Mesendoderm (in vitro differentiated cells): ENCODE results near the gene MIOS.
A peak's percentile ranks its signal among the peaks of the same experiment; 100 is the strongest.
"Not testable (repeated sequence)": the region's sequence is repeated elsewhere in the genome, so short reads cannot be mapped to it uniquely, and the experiment has no call there.

Experiments
- DNase-seq: peaks from one replicate; pipeline ENCODE4 v3.0.0; 2013
- H2AK5ac ChIP-seq: 2 replicates; pipeline ENCODE4 v1.6.1; 2013; ENCODE audit warnings: low read length, inconsistent platforms
- H2BK120ac ChIP-seq: 2 replicates; pipeline ENCODE4 v1.6.1; 2013; ENCODE audit warnings: low read depth, mild to moderate bottlenecking, low read length, moderate library complexity, mixed read lengths
- H2BK15ac ChIP-seq: replicated peaks from 2 replicates; pipeline ENCODE4 v1.6.1; 2013; ENCODE audit warnings: low read depth, mild to moderate bottlenecking, moderate library complexity
- H2BK5ac ChIP-seq: 2 replicates; pipeline ENCODE4 v1.6.1; 2013; ENCODE audit warnings: low read length, inconsistent platforms
- H3K18ac ChIP-seq: 2 replicates; pipeline ENCODE4 v1.6.1; 2013; ENCODE audit warnings: mild to moderate bottlenecking, low read length, mixed read lengths
- H3K23ac ChIP-seq: one replicate; pipeline ENCODE4 v1.6.1; 2013; ENCODE audit warnings: low read length
- H3K27ac ChIP-seq: 2 replicates; pipeline ENCODE4 v1.5.1; 2013; ENCODE audit warnings: low read depth, mild to moderate bottlenecking, inconsistent platforms, low read length, moderate library complexity
- H3K27me3 ChIP-seq: 2 replicates; pipeline ENCODE4 v1.6.1; 2013; ENCODE audit warnings: low read length, control low read depth, mild to moderate bottlenecking, inconsistent platforms; ENCODE audit not compliant: insufficient read depth, poor library complexity
- H3K36me3 ChIP-seq: 2 replicates; pipeline ENCODE4 v1.6.1; 2013; ENCODE audit warnings: low read length, inconsistent platforms; ENCODE audit not compliant: control insufficient read depth, insufficient read depth
- H3K4ac ChIP-seq: one replicate; pipeline ENCODE4 v1.6.1; 2013; ENCODE audit warnings: low read depth, mild to moderate bottlenecking, low read length, moderate library complexity
- H3K4me1 ChIP-seq: 2 replicates; pipeline ENCODE4 v1.6.1; 2013; ENCODE audit warnings: low read depth, low read length, inconsistent platforms; ENCODE audit not compliant: control insufficient read depth
- H3K4me2 ChIP-seq: 2 replicates; pipeline ENCODE4 v1.6.1; 2013; ENCODE audit warnings: low read length
- H3K4me3 ChIP-seq: 2 replicates; pipeline ENCODE4 v1.5.1; 2013; ENCODE audit warnings: mild to moderate bottlenecking, low read length
- H3K56ac ChIP-seq: one replicate; pipeline ENCODE4 v1.6.1; 2013; ENCODE audit warnings: low read length
- H3K79me1 ChIP-seq: 2 replicates; pipeline ENCODE4 v1.6.1; 2013; ENCODE audit warnings: low read length, inconsistent platforms
- H3K79me2 ChIP-seq: 2 replicates; pipeline ENCODE4 v1.6.1; 2013; ENCODE audit warnings: mild to moderate bottlenecking, low read length; ENCODE audit not compliant: control insufficient read depth, insufficient read depth
- H3K9ac ChIP-seq: 2 replicates; pipeline ENCODE4 v1.6.1; 2013; ENCODE audit warnings: low read length, inconsistent platforms
- H4K5ac ChIP-seq: one replicate; pipeline ENCODE4 v1.6.1; 2013; ENCODE audit warnings: low read length
- H4K8ac ChIP-seq: one replicate; pipeline ENCODE4 v1.6.1; 2013; ENCODE audit warnings: low read depth, mild to moderate bottlenecking, control low read depth, low read length, moderate library complexity
- WGBS: extraction: QIAGEN DNeasy Blood & Tissue Kit; methylation state at CpG from one replicate; pipeline ENCODE4 v1.1.7; 2013; ENCODE audit warnings: low lambda C conversion rate, missing lambda C conversion rate; ENCODE audit not compliant: insufficient coverage; ENCODE audit errors: extremely low coverage; 5-methylcytosine and 5-hydroxymethylcytosine counted together

MIOS gene

GRCh38 chr7:7653593-7654187, 87.0 kb downstream of the MIOS start:
- no peak overlapping the region for H2BK15ac ChIP-seq
- no peaks in the 10 kb centered on the region for H3K4me1 ChIP-seq
- H4K8ac ChIP-seq = no peak overlapping the region
- no CpG with 5 or more reads among the region's 3 CpGs for WGBS
- no peak overlapping the region for H3K4ac ChIP-seq
- no peak overlapping the region for H3K23ac ChIP-seq
- H3K79me2 ChIP-seq = no peaks in the 10 kb centered on the region
- H3K4me3 ChIP-seq = no peak overlapping the region
- H3K27me3 ChIP-seq = no peaks in the 10 kb centered on the region
- H2BK5ac ChIP-seq = no peak overlapping the region
- no peaks in the 10 kb centered on the region for H3K36me3 ChIP-seq
- H3K9ac ChIP-seq = no peak overlapping the region
- DNase-seq = peak; percentile 85
- H2BK120ac ChIP-seq = no peak overlapping the region
- H3K27ac ChIP-seq = no peak overlapping the region
- H3K4me2 ChIP-seq = no peak overlapping the region
- no peak overlapping the region for H3K56ac ChIP-seq
- no peak overlapping the region for H3K18ac ChIP-seq
- no peak overlapping the region for H4K5ac ChIP-seq
- H3K79me1 ChIP-seq = peaks cover 2% of the 10 kb centered on the region
- H2AK5ac ChIP-seq = no peak overlapping the region

- no peak overlapping the region for H3K27ac ChIP-seq
- H3K36me3 ChIP-seq = no peaks in the 10 kb centered on the region
- no peak overlapping the region for H3K23ac ChIP-seq
- H4K8ac ChIP-seq = no peak overlapping the region
- no peak overlapping the region for H3K9ac ChIP-seq
- no peak overlapping the region for H2BK15ac ChIP-seq
- 100% methylated on average over 1 of the region's 4 CpGs for WGBS
- H3K4me3 ChIP-seq = no peak overlapping the region
- no peak overlapping the region for H3K56ac ChIP-seq
- H3K27me3 ChIP-seq = no peaks in the 10 kb centered on the region
- no peaks in the 10 kb centered on the region for H3K4me1 ChIP-seq
- no peak overlapping the region for H4K5ac ChIP-seq
- H3K4me2 ChIP-seq = no peak overlapping the region
- peaks cover 2% of the 10 kb centered on the region for H3K79me1 ChIP-seq
- H2AK5ac ChIP-seq = no peak overlapping the region
- no peak overlapping the region for H2BK120ac ChIP-seq
- no peaks in the 10 kb centered on the region for H3K79me2 ChIP-seq
- H3K18ac ChIP-seq = no peak overlapping the region
- DNase-seq = no peak
- H3K4ac ChIP-seq = no peak overlapping the region
- no peak overlapping the region for H2BK5ac ChIP-seq
Measured at GRCh38 chr7:7654964-7655715, 88.5 kb downstream of the MIOS start.

- not testable (repeated sequence) for H3K36me3 ChIP-seq, H3K4ac ChIP-seq, H2BK5ac ChIP-seq, H3K79me1 ChIP-seq, H3K27ac ChIP-seq, H3K56ac ChIP-seq, H3K18ac ChIP-seq, H3K27me3 ChIP-seq, H4K8ac ChIP-seq, H3K23ac ChIP-seq, H3K4me1 ChIP-seq, H2BK15ac ChIP-seq, H3K4me2 ChIP-seq, DNase-seq, H3K9ac ChIP-seq, H3K4me3 ChIP-seq, H2AK5ac ChIP-seq, H2BK120ac ChIP-seq, H3K79me2 ChIP-seq, H4K5ac ChIP-seq
- WGBS = no CpG with 5 or more reads among the region's 3 CpGs
Measured at GRCh38 chr7:7656459-7656858, 89.8 kb downstream of the MIOS start.
